Fibroblast of skin of right biceps (primary cell): Measurements from ENCODE around the gene GPR15LG.
A peak's percentile ranks its signal among the peaks of the same experiment; 100 is the strongest.

Experiments
- DNase-seq: peaks from one replicate; pipeline ENCODE4 v3.0.0-alpha.2; 2013

The GPR15LG gene

GRCh38 chr10:84194424-84195043 lies 20.9 kb downstream of the GPR15LG start, which contains the start of gene CDHR1:
CDHR1 (plus strand) TSS chr10:84194537; CDS start chr10:84194761, 224 bp downstream.
- DNase-seq, result peak; percentile 6

- DNase-seq, result no peak
Observed at GRCh38 chr10:84195044-84195830, 21.6 kb downstream of the GPR15LG start.

GRCh38 chr10:84196083-84196482 lies 22.5 kb downstream of the GPR15LG start:
- no peak for DNase-seq

- DNase-seq, result no peak
Observed at GRCh38 chr10:84196941-84197340, 23.3 kb downstream of the GPR15LG start.

- DNase-seq, result no peak
Observed at GRCh38 chr10:84197643-84198042, 24.0 kb downstream of the GPR15LG start.

- no peak for DNase-seq
Observed at GRCh38 chr10:84198206-84198915, 24.8 kb downstream of the GPR15LG start.

GRCh38 chr10:84200537-84201243 lies 27.1 kb downstream of the GPR15LG start:
- no peak for DNase-seq

GRCh38 chr10:84201244-84201606 lies 27.6 kb downstream of the GPR15LG start:
- DNase-seq, result no peak

- DNase-seq, result no peak
Observed at GRCh38 chr10:84201682-84202081, 28.1 kb downstream of the GPR15LG start.

- DNase-seq, result no peak
Observed at GRCh38 chr10:84202349-84202748, 28.7 kb downstream of the GPR15LG start.

- no peak for DNase-seq
Observed at GRCh38 chr10:84204122-84204521, 30.5 kb downstream of the GPR15LG start.

GRCh38 chr10:84204610-84205009 lies 31.0 kb downstream of the GPR15LG start:
- no peak for DNase-seq

GRCh38 chr10:84205049-84205852 lies 31.6 kb downstream of the GPR15LG start:
- peak; percentile 14 for DNase-seq

GRCh38 chr10:84205853-84206525 lies 32.4 kb downstream of the GPR15LG start:
- DNase-seq, result no peak

- no peak for DNase-seq
Observed at GRCh38 chr10:84208023-84208422, 34.4 kb downstream of the GPR15LG start.

GRCh38 chr10:84211566-84211965 lies 38.0 kb downstream of the GPR15LG start:
- DNase-seq, result no peak

- no peak for DNase-seq
Observed at GRCh38 chr10:84212014-84212413, 38.4 kb downstream of the GPR15LG start.

GRCh38 chr10:84213076-84213475 lies 39.5 kb downstream of the GPR15LG start:
- DNase-seq, result no peak

- DNase-seq, result no peak
Observed at GRCh38 chr10:84214046-84214572, 40.5 kb downstream of the GPR15LG start.

GRCh38 chr10:84214612-84215235 lies 41.1 kb downstream of the GPR15LG start:
- DNase-seq, result no peak

GRCh38 chr10:84216834-84217233 lies 43.2 kb downstream of the GPR15LG start:
- no peak for DNase-seq
